ENCODE results near the gene HABP2.

Gene HABP2

GRCh38 chr10:113522460-113522859 is 30.4 kb upstream of the HABP2 start:
- Histone ChIP-seq H3K27me3 (replicated peaks) (no peaks in the 10 kb centered on the region), H3K36me3 (replicated peaks) (no peaks in the 10 kb centered on the region), H3K4me3 (ENCODE audit: low read depth, low read length) (no peak overlapping the region), H3K27ac (no peak overlapping the region)
- in situ Hi-C loops (cut with HindIII; ENCODE audit: low pct_ligation_motif_present, low sequenced_read_pairs): no loop called here
- TF ChIP-seq CTCF (IDR thresholded peaks at IDR 0.05; ENCODE audit: low read depth, low read length, missing control alignments): no peak
- no peak for DNase-seq

- in situ Hi-C loops (cut with HindIII; ENCODE audit: low pct_ligation_motif_present, low sequenced_read_pairs): no loop called here
- no peak overlapping the region for H3K4me3 ChIP-seq (ENCODE audit: low read depth, low read length)
- H3K27me3 ChIP-seq (replicated peaks): no peaks in the 10 kb centered on the region
- no peak for TF ChIP-seq CTCF (IDR thresholded peaks at IDR 0.05; ENCODE audit: low read depth, low read length, missing control alignments)
- H3K36me3 ChIP-seq (replicated peaks): no peaks in the 10 kb centered on the region
- DNase-seq: no peak
- H3K27ac ChIP-seq: no peak overlapping the region
Measured at GRCh38 chr10:113523071-113523470, 29.8 kb upstream of the HABP2 start.

- Histone ChIP-seq H3K4me3 (ENCODE audit: low read depth, low read length) (no peak overlapping the region), H3K36me3 (replicated peaks) (no peaks in the 10 kb centered on the region), H3K27me3 (replicated peaks) (no peaks in the 10 kb centered on the region), H3K27ac (no peak overlapping the region)
- no peak for TF ChIP-seq CTCF (IDR thresholded peaks at IDR 0.05; ENCODE audit: low read depth, low read length, missing control alignments)
- in situ Hi-C loops (cut with HindIII; ENCODE audit: low pct_ligation_motif_present, low sequenced_read_pairs): no loop called here
- no peak for DNase-seq
Measured at GRCh38 chr10:113523628-113524027, 29.2 kb upstream of the HABP2 start.

- Histone ChIP-seq H3K27me3 (replicated peaks) (no peaks in the 10 kb centered on the region), H3K36me3 (replicated peaks) (no peaks in the 10 kb centered on the region), H3K27ac (no peak overlapping the region), H3K4me3 (ENCODE audit: low read depth, low read length) (no peak overlapping the region)
- DNase-seq: no peak
- in situ Hi-C loops (cut with HindIII; ENCODE audit: low pct_ligation_motif_present, low sequenced_read_pairs): no loop called here
- no peak for TF ChIP-seq CTCF (IDR thresholded peaks at IDR 0.05; ENCODE audit: low read depth, low read length, missing control alignments)
Measured at GRCh38 chr10:113524120-113524519, 28.7 kb upstream of the HABP2 start.

- no peak overlapping the region for H3K4me3 ChIP-seq (ENCODE audit: low read depth, low read length)
- H3K27me3 ChIP-seq (replicated peaks): no peaks in the 10 kb centered on the region
- no peaks in the 10 kb centered on the region for H3K36me3 ChIP-seq (replicated peaks)
- DNase-seq: peak; percentile 5
- no peak overlapping the region for H3K27ac ChIP-seq
- in situ Hi-C loops (cut with HindIII; ENCODE audit: low pct_ligation_motif_present, low sequenced_read_pairs): no loop called here
- TF ChIP-seq CTCF (IDR thresholded peaks at IDR 0.05; ENCODE audit: low read depth, low read length, missing control alignments): no peak
Measured at GRCh38 chr10:113524539-113525490, 28.0 kb upstream of the HABP2 start.

Measured in brain microvascular endothelial cell (primary cell).